ENCODE data around the gene ITK. TPM values are rescaled to one million over a fixed set of nuclear protein-coding genes. Genes with fewer than 3 reads are reported as not detected.

Gene ITK
- total RNA-seq, 5 donors from 2014 or later (not counting 1 experiment from before 2014, with no cell fraction given) = 286 to 466 (median 338) TPM

GRCh38 chr5:157165668-157166067 lies 15.0 kb upstream of the ITK start:
- DNase-seq (no peak), ATAC-seq (replicated peaks in 1 of 4) (no peak)
- ChIA-PET POLR2A (no interaction called here), CTCF (interaction anchor here (1.2 to 1.3 kb wide), 2 partner anchors 11 to 16 kb away, joined by 3 read pairs; no protein-coding TSS in a partner anchor)
- no peaks in the 10 kb centered on the region for H3K9me3 ChIP-seq
- Mint-ChIP-seq H3K9me3 (peaks cover 0 to 3% (median under 1%) of the 10 kb centered on the region in 3 donors), H3K36me3 (no peaks in the 10 kb centered on the region), H3K27me3 (no peaks in the 10 kb centered on the region), H3K27ac (peak overlapping the region; percentile 42 to 92), H3K4me1 (peaks cover 49 to 69% (median 67%) of the 10 kb centered on the region in 3 donors), H3K4me3 (no peak overlapping the region)
- no peak overlapping the region for H3K4me3 ChIP-seq (ENCODE audit: control insufficient read depth in 1 of 2, extremely low read depth in 1 of 2, low read length in 1 of 2)
- 100% methylated on average over 1 of the region's 14 CpGs for WGBS (ENCODE audit: insufficient coverage)
- H3K4me1 ChIP-seq (ENCODE audit: control insufficient read depth in 1 of 2, extremely low read depth in 1 of 2, insufficient read depth in 2 of 2, low read length in 2 of 2) = peaks cover 16 to 19% of the 10 kb centered on the region in 2 experiments
- H3K27me3 ChIP-seq (replicated peaks in 1 of 2; ENCODE audit: control insufficient read depth in 2 of 2, extremely low read depth in 1 of 2, insufficient read depth in 2 of 2, low read length in 1 of 2) = no peaks in the 10 kb centered on the region
- H3K27ac ChIP-seq (ENCODE audit: low read length) = no peak overlapping the region
- H3K36me3 ChIP-seq (ENCODE audit: control insufficient read depth in 2 of 2, extremely low read depth in 1 of 2, insufficient read depth in 1 of 2, low read length in 1 of 2) = no peaks in the 10 kb centered on the region

- ChIA-PET POLR2A (interaction anchor here in 1 of 2 donors (0.6 to 1.1 kb wide), 5 partner anchors 12 to 110 kb away, joined by 3 to 5 read pairs (median 4); partner anchors contain the start of gene ITK), CTCF (interaction anchor here in 1 of 2 donors (0.9 to 1.8 kb wide), 5 partner anchors 13 to 110 kb away, joined by 3 to 15 read pairs (median 5); no protein-coding TSS in a partner anchor)
- Histone ChIP-seq H3K4me3 (ENCODE audit: control insufficient read depth in 1 of 2, extremely low read depth in 1 of 2, low read length in 1 of 2) (no peak within 1 kb of the TSS), H3K27me3 (replicated peaks in 1 of 2; ENCODE audit: control insufficient read depth in 2 of 2, extremely low read depth in 1 of 2, insufficient read depth in 2 of 2, low read length in 1 of 2) (no peaks in the 10 kb centered on the region), H3K4me1 (ENCODE audit: control insufficient read depth in 1 of 2, extremely low read depth in 1 of 2, insufficient read depth in 2 of 2, low read length in 2 of 2) (peaks cover 16 to 23% of the 10 kb centered on the region in 2 experiments), H3K27ac (ENCODE audit: low read length) (peak within 1 kb of the TSS; percentile 56), H3K36me3 (ENCODE audit: control insufficient read depth in 2 of 2, extremely low read depth in 1 of 2, insufficient read depth in 1 of 2, low read length in 1 of 2) (no peaks in the 10 kb centered on the region), H3K9me3 (no peaks in the 10 kb centered on the region)
- no peak for DNase-seq
- H3K27ac Mint-ChIP-seq = peak within 1 kb of the TSS; percentile 92
- peaks cover 49 to 69% (median 66%) of the 10 kb centered on the region in 3 donors for H3K4me1 Mint-ChIP-seq
- 96% methylated on average over 2 of the region's 7 CpGs for WGBS (ENCODE audit: insufficient coverage)
- peaks cover 0 to 4% (median 3%) of the 10 kb centered on the region in 3 donors for H3K9me3 Mint-ChIP-seq
- no peaks in the 10 kb centered on the region for H3K27me3 Mint-ChIP-seq
- H3K36me3 Mint-ChIP-seq = no peaks in the 10 kb centered on the region
- peak in 3 of 4 experiments; percentile 34 to 63 (median 44) for ATAC-seq (replicated peaks in 1 of 4)
- H3K4me3 Mint-ChIP-seq = peak within 1 kb of the TSS in 1 of 3 donors; percentile 70
Observed at GRCh38 chr5:157166214-157167213, 14.1 kb upstream of the ITK start, which contains the start of gene GARIN3. Gene GARIN3 (minus strand): TSS chr5:157166264. CDS start chr5:157166168, 96 bp downstream.

- POLR2A ChIA-PET = interaction anchor here (0.6 to 1.1 kb wide), 11 partner anchors 12 to 1276 kb away, joined by 3 to 5 read pairs (median 4); partner anchors contain the start of gene ITK (in 2 of the 2)
- DNase-seq (no peak), ATAC-seq (replicated peaks in 1 of 4) (peak; percentile 31 to 58 (median 44))
- peaks cover 55 to 75% (median 70%) of the 10 kb centered on the region in 3 donors for H3K4me1 Mint-ChIP-seq
- no peaks in the 10 kb centered on the region for H3K9me3 ChIP-seq
- H3K27ac Mint-ChIP-seq = peak overlapping the region; percentile 92
- CTCF ChIA-PET = interaction anchor here in 1 of 2 donors (0.7 to 1.8 kb wide), 5 partner anchors 12 to 109 kb away, joined by 3 to 15 read pairs (median 5); no protein-coding TSS in a partner anchor
- no peaks in the 10 kb centered on the region for H3K27me3 ChIP-seq (replicated peaks in 1 of 2; ENCODE audit: control insufficient read depth in 2 of 2, extremely low read depth in 1 of 2, insufficient read depth in 2 of 2, low read length in 1 of 2)
- no peaks in the 10 kb centered on the region for H3K27me3 Mint-ChIP-seq
- H3K27ac ChIP-seq (ENCODE audit: low read length) = peak overlapping the region; percentile 56
- no peaks in the 10 kb centered on the region for H3K36me3 ChIP-seq (ENCODE audit: control insufficient read depth in 2 of 2, extremely low read depth in 1 of 2, insufficient read depth in 1 of 2, low read length in 1 of 2)
- peaks cover 17 to 30% of the 10 kb centered on the region in 2 experiments for H3K4me1 ChIP-seq (ENCODE audit: control insufficient read depth in 1 of 2, extremely low read depth in 1 of 2, insufficient read depth in 2 of 2, low read length in 2 of 2)
- WGBS (ENCODE audit: insufficient coverage) = no CpG with 5 or more reads among the region's 4 CpGs
- H3K36me3 Mint-ChIP-seq = no peaks in the 10 kb centered on the region
- no peak overlapping the region for H3K4me3 ChIP-seq (ENCODE audit: control insufficient read depth in 1 of 2, extremely low read depth in 1 of 2, low read length in 1 of 2)
- peaks cover 0 to 4% (median 3%) of the 10 kb centered on the region in 3 donors for H3K9me3 Mint-ChIP-seq
- peak overlapping the region; percentile 40 to 70 (median 42) for H3K4me3 Mint-ChIP-seq
Observed at GRCh38 chr5:157167214-157167621, 13.4 kb upstream of the ITK start.

- H3K36me3 Mint-ChIP-seq = no peaks in the 10 kb centered on the region
- peaks cover 0 to 4% (median 3%) of the 10 kb centered on the region in 3 donors for H3K9me3 Mint-ChIP-seq
- 100% methylated on average over 1 of the region's 5 CpGs for WGBS (ENCODE audit: insufficient coverage)
- ATAC-seq (replicated peaks in 1 of 4) (no peak), DNase-seq (no peak)
- Histone ChIP-seq H3K27me3 (replicated peaks in 1 of 2; ENCODE audit: control insufficient read depth in 2 of 2, extremely low read depth in 1 of 2, insufficient read depth in 2 of 2, low read length in 1 of 2) (no peaks in the 10 kb centered on the region), H3K36me3 (ENCODE audit: control insufficient read depth in 2 of 2, extremely low read depth in 1 of 2, insufficient read depth in 1 of 2, low read length in 1 of 2) (no peaks in the 10 kb centered on the region), H3K27ac (ENCODE audit: low read length) (no peak overlapping the region), H3K4me3 (ENCODE audit: control insufficient read depth in 1 of 2, extremely low read depth in 1 of 2, low read length in 1 of 2) (no peak overlapping the region), H3K9me3 (no peaks in the 10 kb centered on the region), H3K4me1 (ENCODE audit: control insufficient read depth in 1 of 2, extremely low read depth in 1 of 2, insufficient read depth in 2 of 2, low read length in 2 of 2) (peaks cover 28 to 35% of the 10 kb centered on the region in 2 experiments)
- no peak overlapping the region for H3K4me3 Mint-ChIP-seq
- peak overlapping the region; percentile 22 to 55 for H3K27ac Mint-ChIP-seq
- no peaks in the 10 kb centered on the region for H3K27me3 Mint-ChIP-seq
- peaks cover 63 to 82% (median 71%) of the 10 kb centered on the region in 3 donors for H3K4me1 Mint-ChIP-seq
- POLR2A ChIA-PET = interaction anchor here in 1 of 2 donors (0.5 to 0.9 kb wide), 4 partner anchors 12 to 59 kb away, joined by 3 to 4 read pairs (median 3); partner anchors contain the start of gene ITK
- CTCF ChIA-PET = interaction anchor here (0.6 to 1.8 kb wide), 7 partner anchors 9 to 229 kb away, joined by 3 to 15 read pairs (median 4); no protein-coding TSS in a partner anchor
Observed at GRCh38 chr5:157168286-157168685, 12.4 kb upstream of the ITK start.

GRCh38 chr5:157172403-157172802 lies 8.2 kb upstream of the ITK start:
- no peaks in the 10 kb centered on the region for H3K27me3 Mint-ChIP-seq
- WGBS (ENCODE audit: insufficient coverage) = no CpG with 5 or more reads among the region's 2 CpGs

More at GRCh38 chr5:157172403-157172802, 8.2 kb upstream of the ITK start:
- no peak overlapping the region for H3K4me3 ChIP-seq (ENCODE audit: control insufficient read depth in 1 of 2, extremely low read depth in 1 of 2, low read length in 1 of 2)
- H3K4me1 Mint-ChIP-seq = peaks cover 65 to 83% (median 66%) of the 10 kb centered on the region in 3 donors
- peak overlapping the region; percentile 83 to 88 for H3K27ac Mint-ChIP-seq
- peaks cover 0 to 4% (median 3%) of the 10 kb centered on the region in 3 donors for H3K9me3 Mint-ChIP-seq
- DNase-seq (peak; percentile 28 to 89 (median 65)), ATAC-seq (replicated peaks in 1 of 4) (peak; percentile 96 to 98 (median 98))
- H3K36me3 ChIP-seq (ENCODE audit: control insufficient read depth in 2 of 2, extremely low read depth in 1 of 2, insufficient read depth in 1 of 2, low read length in 1 of 2) = no peaks in the 10 kb centered on the region
- ChIA-PET CTCF (interaction anchor here (0.6 to 2.0 kb wide), 11 partner anchors 8 to 80 kb away, joined by 3 to 7 read pairs (median 4); partner anchors contain the start of gene ITK (in 1 of the 2)), POLR2A (interaction anchor here (0.5 to 1.5 kb wide), 8 partner anchors 8 to 685 kb away, joined by 4 to 6 read pairs (median 4); partner anchors contain the start of gene ITK (in 1 of the 2))
- peak overlapping the region; percentile 79 for H3K27ac ChIP-seq (ENCODE audit: low read length)
- no peaks in the 10 kb centered on the region for H3K36me3 Mint-ChIP-seq
- H3K27me3 ChIP-seq (replicated peaks in 1 of 2; ENCODE audit: control insufficient read depth in 2 of 2, extremely low read depth in 1 of 2, insufficient read depth in 2 of 2, low read length in 1 of 2) = no peaks in the 10 kb centered on the region
- H3K9me3 ChIP-seq = no peaks in the 10 kb centered on the region
- peak overlapping the region; percentile 25 to 70 (median 37) for H3K4me3 Mint-ChIP-seq
- peaks cover 26 to 31% of the 10 kb centered on the region in 2 experiments for H3K4me1 ChIP-seq (ENCODE audit: control insufficient read depth in 1 of 2, extremely low read depth in 1 of 2, insufficient read depth in 2 of 2, low read length in 2 of 2)
